ENCODE data around the gene KCNF1.

KCNF1 gene

GRCh38 chr2:10914272-10914693, 2.5 kb downstream of the KCNF1 start:
- TF ChIP-seq CTCF (IDR thresholded peaks at IDR 0.05), result no peak

GRCh38 chr2:10915236-10915635, 3.5 kb downstream of the KCNF1 start:
- no peak for TF ChIP-seq CTCF (IDR thresholded peaks at IDR 0.05)

- TF ChIP-seq CTCF (IDR thresholded peaks at IDR 0.05), result no peak
Measured at GRCh38 chr2:10915731-10916276, 4.1 kb downstream of the KCNF1 start.

GRCh38 chr2:10916953-10917352, 5.2 kb downstream of the KCNF1 start:
- TF ChIP-seq CTCF (IDR thresholded peaks at IDR 0.05), result no peak

GRCh38 chr2:10917927-10918326, 6.2 kb downstream of the KCNF1 start:
- TF ChIP-seq CTCF (IDR thresholded peaks at IDR 0.05), result no peak

GRCh38 chr2:10918661-10919409, 7.1 kb downstream of the KCNF1 start:
- no peak for TF ChIP-seq CTCF (IDR thresholded peaks at IDR 0.05)

GRCh38 chr2:10919410-10919770, 7.7 kb downstream of the KCNF1 start:
- no peak for TF ChIP-seq CTCF (IDR thresholded peaks at IDR 0.05)
